HT1080 (cell line): ENCODE measurements around the gene GDPD3. TPM values are rescaled to one million over a fixed set of nuclear protein-coding genes. Genes with fewer than 3 reads are reported as not detected.

Experiments
- DNase-seq: peaks from one replicate; pipeline ENCODE4 v3.0.0-alpha.2; 2015; ENCODE audit warnings: low read depth
- total RNA-seq: library from RNA; depleted of rRNA; stranded (reverse); fragments of >200 nt; shearing (Covaris generic); gene quantifications from 2 replicates; pipeline ENCODE4 v1.2.3, GENCODE V29; 2014

GDPD3 gene
- total RNA-seq, 1 experiment from 2014 or later, result 0.06 TPM

GRCh38 chr16:30096105-30096861, 17.1 kb downstream of the GDPD3 start, which contains the start of gene YPEL3:
Gene YPEL3 (minus strand): TSS chr16:30096213. CDS start chr16:30095482, 731 bp downstream.
- no peak for DNase-seq

GRCh38 chr16:30095166-30096078, 17.9 kb downstream of the GDPD3 start:
- no peak for DNase-seq

- DNase-seq, result no peak
Measured at GRCh38 chr16:30094541-30095165, 18.7 kb downstream of the GDPD3 start.

GRCh38 chr16:30092373-30093010, 20.8 kb downstream of the GDPD3 start:
- peak; percentile 89 for DNase-seq

GRCh38 chr16:30091474-30092372, 21.6 kb downstream of the GDPD3 start, which contains the start of gene TBX6:
Gene TBX6 (minus strand): TSS chr16:30091924. CDS start chr16:30091193, 731 bp downstream.
- DNase-seq, result peak; percentile 90

GRCh38 chr16:30090610-30091331, 22.6 kb downstream of the GDPD3 start:
- no peak for DNase-seq

GRCh38 chr16:30088832-30089624, 24.3 kb downstream of the GDPD3 start:
- DNase-seq, result no peak

- DNase-seq, result no peak
Measured at GRCh38 chr16:30088237-30088831, 25.0 kb downstream of the GDPD3 start.

GRCh38 chr16:30087181-30087898, 26.0 kb downstream of the GDPD3 start:
- DNase-seq, result no peak

GRCh38 chr16:30086291-30087140, 26.8 kb downstream of the GDPD3 start:
- no peak for DNase-seq

- no peak for DNase-seq
Measured at GRCh38 chr16:30085820-30086219, 27.5 kb downstream of the GDPD3 start.

- DNase-seq, result no peak
Measured at GRCh38 chr16:30085247-30085646, 28.1 kb downstream of the GDPD3 start.

- no peak for DNase-seq
Measured at GRCh38 chr16:30084816-30085159, 28.5 kb downstream of the GDPD3 start.

GRCh38 chr16:30084096-30084815, 29.1 kb downstream of the GDPD3 start:
- no peak for DNase-seq

- no peak for DNase-seq
Measured at GRCh38 chr16:30083216-30084055, 29.9 kb downstream of the GDPD3 start.
